ENCODE results near the gene SREBF1. TPM values are rescaled to one million over a fixed set of nuclear protein-coding genes. Genes with fewer than 3 reads are reported as not detected.
A peak's percentile ranks its signal among the peaks of the same experiment; 100 is the strongest.

SREBF1 gene
- total RNA-seq, 2 experiments from 2014 or later, result 175 to 176 TPM

- H3K4me3 Mint-ChIP-seq, result no peak overlapping the region
- no peaks in the 10 kb centered on the region for H3K27me3 Mint-ChIP-seq
- no peak for DNase-seq
- CTCF ChIA-PET, result interaction anchor here (1.0 kb wide), 1 partner anchor 11 kb away, joined by 3 read pairs; no protein-coding TSS in a partner anchor
- peaks cover 41% of the 10 kb centered on the region for H3K4me1 Mint-ChIP-seq
- H3K36me3 Mint-ChIP-seq (ENCODE audit: low read depth), result peaks cover 57% of the 10 kb centered on the region
- H3K27ac Mint-ChIP-seq, result no peak overlapping the region
- POLR2A ChIA-PET, result no interaction called here
- no peaks in the 10 kb centered on the region for H3K9me3 Mint-ChIP-seq
Observed at GRCh38 chr17:17816240-17816814, 20.5 kb downstream of the SREBF1 start.

- Mint-ChIP-seq H3K4me3 (no peak overlapping the region), H3K9me3 (no peaks in the 10 kb centered on the region), H3K27ac (no peak overlapping the region), H3K36me3 (ENCODE audit: low read depth) (peaks cover 56% of the 10 kb centered on the region), H3K27me3 (no peaks in the 10 kb centered on the region), H3K4me1 (peaks cover 35% of the 10 kb centered on the region)
- ChIA-PET POLR2A (no interaction called here), CTCF (interaction anchor here (0.8 kb wide), 1 partner anchor 41 kb away, joined by 4 read pairs; no protein-coding TSS in a partner anchor)
- no peak for DNase-seq
Observed at GRCh38 chr17:17815436-17816200, 21.2 kb downstream of the SREBF1 start.

- Mint-ChIP-seq H3K27ac (peak overlapping the region; percentile 9), H3K9me3 (no peaks in the 10 kb centered on the region), H3K4me3 (no peak overlapping the region), H3K4me1 (peaks cover 30% of the 10 kb centered on the region), H3K36me3 (ENCODE audit: low read depth) (peaks cover 51% of the 10 kb centered on the region), H3K27me3 (no peaks in the 10 kb centered on the region)
- ChIA-PET CTCF (interaction anchor here (0.8 to 1.9 kb wide), 2 partner anchors 41 to 45 kb away, joined by 4 to 5 read pairs; no protein-coding TSS in a partner anchor), POLR2A (no interaction called here)
- no peak for DNase-seq
Observed at GRCh38 chr17:17815062-17815406, 21.8 kb downstream of the SREBF1 start.

- H3K4me1 Mint-ChIP-seq, result peaks cover 24% of the 10 kb centered on the region
- no peak for DNase-seq
- peaks cover 45% of the 10 kb centered on the region for H3K36me3 Mint-ChIP-seq (ENCODE audit: low read depth)
- no peaks in the 10 kb centered on the region for H3K27me3 Mint-ChIP-seq
- ChIA-PET POLR2A (no interaction called here), CTCF (interaction anchor here (1.9 kb wide), 1 partner anchor 46 kb away, joined by 5 read pairs; no protein-coding TSS in a partner anchor)
- peak overlapping the region; percentile 5 for H3K27ac Mint-ChIP-seq
- no peak overlapping the region for H3K4me3 Mint-ChIP-seq
- no peaks in the 10 kb centered on the region for H3K9me3 Mint-ChIP-seq
Observed at GRCh38 chr17:17814162-17815061, 22.4 kb downstream of the SREBF1 start.

GRCh38 chr17:17813725-17814095 is 23.1 kb downstream of the SREBF1 start:
- H3K27ac Mint-ChIP-seq, result no peak overlapping the region
- H3K4me3 Mint-ChIP-seq, result no peak overlapping the region
- no peaks in the 10 kb centered on the region for H3K9me3 Mint-ChIP-seq
- H3K36me3 Mint-ChIP-seq (ENCODE audit: low read depth), result peaks cover 40% of the 10 kb centered on the region
- H3K27me3 Mint-ChIP-seq, result no peaks in the 10 kb centered on the region
- no peak for DNase-seq
- ChIA-PET CTCF (interaction anchor here (1.9 to 2.9 kb wide), 2 partner anchors 8 to 47 kb away, joined by 5 to 18 read pairs; no protein-coding TSS in a partner anchor), POLR2A (no interaction called here)
- peaks cover 22% of the 10 kb centered on the region for H3K4me1 Mint-ChIP-seq

GRCh38 chr17:17813055-17813724 is 23.6 kb downstream of the SREBF1 start:
- CTCF ChIA-PET, result interaction anchor here (0.5 to 2.9 kb wide), 10 partner anchors 8 to 123 kb away, joined by 3 to 18 read pairs (median 4); no protein-coding TSS in a partner anchor
- peak overlapping the region; percentile 19 for H3K27ac Mint-ChIP-seq
- H3K4me1 Mint-ChIP-seq, result peaks cover 21% of the 10 kb centered on the region
- H3K27me3 Mint-ChIP-seq, result no peaks in the 10 kb centered on the region
- POLR2A ChIA-PET, result no interaction called here
- peaks cover 36% of the 10 kb centered on the region for H3K36me3 Mint-ChIP-seq (ENCODE audit: low read depth)
- DNase-seq, result no peak
- no peak overlapping the region for H3K4me3 Mint-ChIP-seq
- no peaks in the 10 kb centered on the region for H3K9me3 Mint-ChIP-seq

- POLR2A ChIA-PET, result no interaction called here
- CTCF ChIA-PET, result interaction anchor here (0.5 to 2.9 kb wide), 17 partner anchors 9 to 217 kb away, joined by 3 to 18 read pairs (median 3); no protein-coding TSS in a partner anchor
- Mint-ChIP-seq H3K9me3 (no peaks in the 10 kb centered on the region), H3K36me3 (ENCODE audit: low read depth) (peaks cover 30% of the 10 kb centered on the region), H3K27me3 (no peaks in the 10 kb centered on the region), H3K4me1 (peaks cover 21% of the 10 kb centered on the region), H3K4me3 (no peak overlapping the region), H3K27ac (peak overlapping the region; percentile 19)
- DNase-seq, result peak; percentile 52
Observed at GRCh38 chr17:17812211-17813054, 24.4 kb downstream of the SREBF1 start.

- Mint-ChIP-seq H3K4me1 (peaks cover 23% of the 10 kb centered on the region), H3K4me3 (no peak overlapping the region), H3K36me3 (ENCODE audit: low read depth) (peaks cover 23% of the 10 kb centered on the region), H3K27me3 (no peaks in the 10 kb centered on the region), H3K27ac (peak overlapping the region; percentile 5), H3K9me3 (no peaks in the 10 kb centered on the region)
- CTCF ChIA-PET, result interaction anchor here (0.6 to 2.9 kb wide), 18 partner anchors 10 to 218 kb away, joined by 3 to 18 read pairs (median 4); no protein-coding TSS in a partner anchor
- POLR2A ChIA-PET, result no interaction called here
- DNase-seq, result no peak
Observed at GRCh38 chr17:17811381-17812210, 25.2 kb downstream of the SREBF1 start.

GRCh38 chr17:17810895-17811248 is 25.9 kb downstream of the SREBF1 start:
- CTCF ChIA-PET, result interaction anchor here (1.0 to 2.9 kb wide), 6 partner anchors 10 to 59 kb away, joined by 3 to 18 read pairs (median 7); no protein-coding TSS in a partner anchor
- H3K4me1 Mint-ChIP-seq, result peaks cover 23% of the 10 kb centered on the region
- POLR2A ChIA-PET, result no interaction called here
- peaks cover 26% of the 10 kb centered on the region for H3K36me3 Mint-ChIP-seq (ENCODE audit: low read depth)
- H3K4me3 Mint-ChIP-seq, result no peak overlapping the region
- no peak overlapping the region for H3K27ac Mint-ChIP-seq
- H3K9me3 Mint-ChIP-seq, result no peaks in the 10 kb centered on the region
- no peak for DNase-seq
- no peaks in the 10 kb centered on the region for H3K27me3 Mint-ChIP-seq

- no peaks in the 10 kb centered on the region for H3K27me3 Mint-ChIP-seq
- H3K9me3 Mint-ChIP-seq, result no peaks in the 10 kb centered on the region
- no peak overlapping the region for H3K27ac Mint-ChIP-seq
- CTCF ChIA-PET, result interaction anchor here (0.5 to 3.2 kb wide), 7 partner anchors 11 to 577 kb away, joined by 3 to 9 read pairs (median 3); no protein-coding TSS in a partner anchor
- peaks cover 21% of the 10 kb centered on the region for H3K36me3 Mint-ChIP-seq (ENCODE audit: low read depth)
- no peak overlapping the region for H3K4me3 Mint-ChIP-seq
- no peak for DNase-seq
- POLR2A ChIA-PET, result no interaction called here
- peaks cover 23% of the 10 kb centered on the region for H3K4me1 Mint-ChIP-seq
Observed at GRCh38 chr17:17810084-17810894, 26.5 kb downstream of the SREBF1 start.

Measured in activated CD4-positive, alpha-beta T cell treated with anti-CD3 and anti-CD28 coated beads, Interleukin-2, amount 10 ng/mL, durations not matched to agents 7 days and 5 days (primary cell).